ENCODE measurements around the gene ELF5.

- TF ChIP-seq, protein P1, sequence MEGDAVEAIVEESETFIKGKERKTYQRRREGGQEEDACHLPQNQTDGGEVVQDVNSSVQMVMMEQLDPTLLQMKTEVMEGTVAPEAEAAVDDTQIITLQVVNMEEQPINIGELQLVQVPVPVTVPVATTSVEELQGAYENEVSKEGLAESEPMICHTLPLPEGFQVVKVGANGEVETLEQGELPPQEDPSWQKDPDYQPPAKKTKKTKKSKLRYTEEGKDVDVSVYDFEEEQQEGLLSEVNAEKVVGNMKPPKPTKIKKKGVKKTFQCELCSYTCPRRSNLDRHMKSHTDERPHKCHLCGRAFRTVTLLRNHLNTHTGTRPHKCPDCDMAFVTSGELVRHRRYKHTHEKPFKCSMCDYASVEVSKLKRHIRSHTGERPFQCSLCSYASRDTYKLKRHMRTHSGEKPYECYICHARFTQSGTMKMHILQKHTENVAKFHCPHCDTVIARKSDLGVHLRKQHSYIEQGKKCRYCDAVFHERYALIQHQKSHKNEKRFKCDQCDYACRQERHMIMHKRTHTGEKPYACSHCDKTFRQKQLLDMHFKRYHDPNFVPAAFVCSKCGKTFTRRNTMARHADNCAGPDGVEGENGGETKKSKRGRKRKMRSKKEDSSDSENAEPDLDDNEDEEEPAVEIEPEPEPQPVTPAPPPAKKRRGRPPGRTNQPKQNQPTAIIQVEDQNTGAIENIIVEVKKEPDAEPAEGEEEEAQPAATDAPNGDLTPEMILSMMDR (conservative IDR thresholded peaks at IDR 0.05 in 1 of 2, IDR thresholded peaks at IDR 0.05 in 1 of 2; ENCODE audit: extremely low read depth in 1 of 2, insufficient read depth in 1 of 2, low read depth in 1 of 2, low read length in 2 of 2) = no peak
- TF ChIP-seq EZH2 (IDR thresholded peaks at IDR 0.05; ENCODE audit: borderline replicate concordance, low read length) = no peak
Observed at GRCh38 chr11:34438529-34439507, 74.8 kb downstream of the ELF5 start, which contains the start of gene CAT.
